Measurements from ENCODE around the gene RANBP17.
A peak's percentile ranks its signal among the peaks of the same experiment; 100 is the strongest.

Gene RANBP17

GRCh38 chr5:171162596-171162995, 300.8 kb downstream of the RANBP17 start:
- ATAC-seq: peak; percentile 88
- TF ChIP-seq SNAI2 (CRISPR knock-in tag; IDR thresholded peaks at IDR 0.05) (no peak), ZFP3 (CRISPR knock-in tag; IDR thresholded peaks at IDR 0.05) (no peak), BACH2 (CRISPR knock-in tag; IDR thresholded peaks at IDR 0.05; ENCODE audit: borderline replicate concordance) (no peak), GLIS3 (CRISPR knock-in tag; IDR thresholded peaks at IDR 0.05) (no peak), TCF4 (CRISPR knock-in tag; IDR thresholded peaks at IDR 0.05; ENCODE audit: borderline replicate concordance) (no peak), ESRRG (CRISPR knock-in tag; IDR thresholded peaks at IDR 0.05) (no peak), ISL1 (CRISPR knock-in tag; IDR thresholded peaks at IDR 0.05) (no peak), RARB (CRISPR knock-in tag; IDR thresholded peaks at IDR 0.05) (no peak), PPARA (CRISPR knock-in tag; IDR thresholded peaks at IDR 0.05; ENCODE audit: borderline replicate concordance) (no peak), ZC3H10 (CRISPR knock-in tag; IDR thresholded peaks at IDR 0.05) (no peak), ZNF8 (CRISPR knock-in tag; IDR thresholded peaks at IDR 0.05) (no peak), TOX (CRISPR knock-in tag; IDR thresholded peaks at IDR 0.05; ENCODE audit: borderline replicate concordance) (no peak), CSDC2 (CRISPR knock-in tag; IDR thresholded peaks at IDR 0.05) (no peak)
- TF ChIP-seq, protein P1, sequence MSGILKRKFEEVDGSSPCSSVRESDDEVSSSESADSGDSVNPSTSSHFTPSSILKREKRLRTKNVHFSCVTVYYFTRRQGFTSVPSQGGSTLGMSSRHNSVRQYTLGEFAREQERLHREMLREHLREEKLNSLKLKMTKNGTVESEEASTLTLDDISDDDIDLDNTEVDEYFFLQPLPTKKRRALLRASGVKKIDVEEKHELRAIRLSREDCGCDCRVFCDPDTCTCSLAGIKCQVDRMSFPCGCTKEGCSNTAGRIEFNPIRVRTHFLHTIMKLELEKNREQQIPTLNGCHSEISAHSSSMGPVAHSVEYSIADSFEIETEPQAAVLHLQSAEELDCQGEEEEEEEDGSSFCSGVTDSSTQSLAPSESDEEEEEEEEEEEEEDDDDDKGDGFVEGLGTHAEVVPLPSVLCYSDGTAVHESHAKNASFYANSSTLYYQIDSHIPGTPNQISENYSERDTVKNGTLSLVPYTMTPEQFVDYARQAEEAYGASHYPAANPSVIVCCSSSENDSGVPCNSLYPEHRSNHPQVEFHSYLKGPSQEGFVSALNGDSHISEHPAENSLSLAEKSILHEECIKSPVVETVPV (CRISPR knock-in tag; IDR thresholded peaks at IDR 0.05): no peak
- TF ChIP-seq, protein P2, sequence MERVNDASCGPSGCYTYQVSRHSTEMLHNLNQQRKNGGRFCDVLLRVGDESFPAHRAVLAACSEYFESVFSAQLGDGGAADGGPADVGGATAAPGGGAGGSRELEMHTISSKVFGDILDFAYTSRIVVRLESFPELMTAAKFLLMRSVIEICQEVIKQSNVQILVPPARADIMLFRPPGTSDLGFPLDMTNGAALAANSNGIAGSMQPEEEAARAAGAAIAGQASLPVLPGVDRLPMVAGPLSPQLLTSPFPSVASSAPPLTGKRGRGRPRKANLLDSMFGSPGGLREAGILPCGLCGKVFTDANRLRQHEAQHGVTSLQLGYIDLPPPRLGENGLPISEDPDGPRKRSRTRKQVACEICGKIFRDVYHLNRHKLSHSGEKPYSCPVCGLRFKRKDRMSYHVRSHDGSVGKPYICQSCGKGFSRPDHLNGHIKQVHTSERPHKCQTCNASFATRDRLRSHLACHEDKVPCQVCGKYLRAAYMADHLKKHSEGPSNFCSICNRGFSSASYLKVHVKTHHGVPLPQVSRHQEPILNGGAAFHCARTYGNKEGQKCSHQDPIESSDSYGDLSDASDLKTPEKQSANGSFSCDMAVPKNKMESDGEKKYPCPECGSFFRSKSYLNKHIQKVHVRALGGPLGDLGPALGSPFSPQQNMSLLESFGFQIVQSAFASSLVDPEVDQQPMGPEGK (CRISPR knock-in tag; IDR thresholded peaks at IDR 0.05; ENCODE audit: borderline replicate concordance): no peak
- TF ChIP-seq, protein P3, sequence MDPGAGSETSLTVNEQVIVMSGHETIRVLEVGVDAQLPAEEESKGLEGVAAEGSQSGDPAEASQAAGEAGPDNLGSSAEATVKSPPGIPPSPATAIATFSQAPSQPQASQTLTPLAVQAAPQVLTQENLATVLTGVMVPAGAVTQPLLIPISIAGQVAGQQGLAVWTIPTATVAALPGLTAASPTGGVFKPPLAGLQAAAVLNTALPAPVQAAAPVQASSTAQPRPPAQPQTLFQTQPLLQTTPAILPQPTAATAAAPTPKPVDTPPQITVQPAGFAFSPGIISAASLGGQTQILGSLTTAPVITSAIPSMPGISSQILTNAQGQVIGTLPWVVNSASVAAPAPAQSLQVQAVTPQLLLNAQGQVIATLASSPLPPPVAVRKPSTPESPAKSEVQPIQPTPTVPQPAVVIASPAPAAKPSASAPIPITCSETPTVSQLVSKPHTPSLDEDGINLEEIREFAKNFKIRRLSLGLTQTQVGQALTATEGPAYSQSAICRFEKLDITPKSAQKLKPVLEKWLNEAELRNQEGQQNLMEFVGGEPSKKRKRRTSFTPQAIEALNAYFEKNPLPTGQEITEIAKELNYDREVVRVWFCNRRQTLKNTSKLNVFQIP (CRISPR knock-in tag; IDR thresholded peaks at IDR 0.05; ENCODE audit: borderline replicate concordance, low read depth): no peak
- TF ChIP-seq, protein P4, sequence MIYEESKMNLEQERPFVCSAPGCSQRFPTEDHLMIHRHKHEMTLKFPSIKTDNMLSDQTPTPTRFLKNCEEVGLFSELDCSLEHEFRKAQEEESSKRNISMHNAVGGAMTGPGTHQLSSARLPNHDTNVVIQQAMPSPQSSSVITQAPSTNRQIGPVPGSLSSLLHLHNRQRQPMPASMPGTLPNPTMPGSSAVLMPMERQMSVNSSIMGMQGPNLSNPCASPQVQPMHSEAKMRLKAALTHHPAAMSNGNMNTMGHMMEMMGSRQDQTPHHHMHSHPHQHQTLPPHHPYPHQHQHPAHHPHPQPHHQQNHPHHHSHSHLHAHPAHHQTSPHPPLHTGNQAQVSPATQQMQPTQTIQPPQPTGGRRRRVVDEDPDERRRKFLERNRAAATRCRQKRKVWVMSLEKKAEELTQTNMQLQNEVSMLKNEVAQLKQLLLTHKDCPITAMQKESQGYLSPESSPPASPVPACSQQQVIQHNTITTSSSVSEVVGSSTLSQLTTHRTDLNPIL (CRISPR knock-in tag; IDR thresholded peaks at IDR 0.05; ENCODE audit: low read depth): no peak

DNA sequence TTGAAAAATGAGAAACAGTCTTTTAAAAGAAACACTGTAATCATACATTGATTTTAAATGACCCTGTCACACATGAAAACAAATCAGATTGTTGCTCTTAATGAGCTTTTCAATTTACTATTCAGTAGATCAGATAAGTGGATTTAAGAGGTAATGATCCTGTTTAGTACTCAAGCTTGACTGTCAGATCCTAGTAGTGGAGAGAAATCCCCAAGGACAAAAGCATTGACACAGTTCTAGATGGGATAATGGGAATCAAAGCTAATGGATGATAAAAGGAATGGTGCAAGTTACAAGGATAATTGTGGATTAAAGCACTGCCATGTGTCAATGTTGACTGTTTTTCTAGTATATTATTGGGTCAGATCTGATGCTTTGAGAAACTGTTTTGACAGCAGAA, 304.9 kb downstream of the RANBP17 start:
- no peak for ATAC-seq
- TF ChIP-seq ZNF565 (CRISPR knock-in tag; conservative IDR thresholded peaks at IDR 0.05; ENCODE audit: low read depth) (no peak), SNAI2 (CRISPR knock-in tag; IDR thresholded peaks at IDR 0.05) (no peak), ZNF70 (CRISPR knock-in tag; IDR thresholded peaks at IDR 0.05) (no peak), ISL1 (CRISPR knock-in tag; IDR thresholded peaks at IDR 0.05) (0 out of 2 replicates have a peak, but pooled peaks have one; percentile 6), TOX (CRISPR knock-in tag; IDR thresholded peaks at IDR 0.05; ENCODE audit: borderline replicate concordance) (no peak), PPARA (CRISPR knock-in tag; IDR thresholded peaks at IDR 0.05; ENCODE audit: borderline replicate concordance) (no peak), TCF4 (CRISPR knock-in tag; IDR thresholded peaks at IDR 0.05; ENCODE audit: borderline replicate concordance) (no peak)
- TF ChIP-seq, protein P5, sequence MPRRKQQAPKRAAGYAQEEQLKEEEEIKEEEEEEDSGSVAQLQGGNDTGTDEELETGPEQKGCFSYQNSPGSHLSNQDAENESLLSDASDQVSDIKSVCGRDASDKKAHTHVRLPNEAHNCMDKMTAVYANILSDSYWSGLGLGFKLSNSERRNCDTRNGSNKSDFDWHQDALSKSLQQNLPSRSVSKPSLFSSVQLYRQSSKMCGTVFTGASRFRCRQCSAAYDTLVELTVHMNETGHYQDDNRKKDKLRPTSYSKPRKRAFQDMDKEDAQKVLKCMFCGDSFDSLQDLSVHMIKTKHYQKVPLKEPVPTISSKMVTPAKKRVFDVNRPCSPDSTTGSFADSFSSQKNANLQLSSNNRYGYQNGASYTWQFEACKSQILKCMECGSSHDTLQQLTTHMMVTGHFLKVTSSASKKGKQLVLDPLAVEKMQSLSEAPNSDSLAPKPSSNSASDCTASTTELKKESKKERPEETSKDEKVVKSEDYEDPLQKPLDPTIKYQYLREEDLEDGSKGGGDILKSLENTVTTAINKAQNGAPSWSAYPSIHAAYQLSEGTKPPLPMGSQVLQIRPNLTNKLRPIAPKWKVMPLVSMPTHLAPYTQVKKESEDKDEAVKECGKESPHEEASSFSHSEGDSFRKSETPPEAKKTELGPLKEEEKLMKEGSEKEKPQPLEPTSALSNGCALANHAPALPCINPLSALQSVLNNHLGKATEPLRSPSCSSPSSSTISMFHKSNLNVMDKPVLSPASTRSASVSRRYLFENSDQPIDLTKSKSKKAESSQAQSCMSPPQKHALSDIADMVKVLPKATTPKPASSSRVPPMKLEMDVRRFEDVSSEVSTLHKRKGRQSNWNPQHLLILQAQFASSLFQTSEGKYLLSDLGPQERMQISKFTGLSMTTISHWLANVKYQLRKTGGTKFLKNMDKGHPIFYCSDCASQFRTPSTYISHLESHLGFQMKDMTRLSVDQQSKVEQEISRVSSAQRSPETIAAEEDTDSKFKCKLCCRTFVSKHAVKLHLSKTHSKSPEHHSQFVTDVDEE (CRISPR knock-in tag; IDR thresholded peaks at IDR 0.05): peak; percentile 59

DNA sequence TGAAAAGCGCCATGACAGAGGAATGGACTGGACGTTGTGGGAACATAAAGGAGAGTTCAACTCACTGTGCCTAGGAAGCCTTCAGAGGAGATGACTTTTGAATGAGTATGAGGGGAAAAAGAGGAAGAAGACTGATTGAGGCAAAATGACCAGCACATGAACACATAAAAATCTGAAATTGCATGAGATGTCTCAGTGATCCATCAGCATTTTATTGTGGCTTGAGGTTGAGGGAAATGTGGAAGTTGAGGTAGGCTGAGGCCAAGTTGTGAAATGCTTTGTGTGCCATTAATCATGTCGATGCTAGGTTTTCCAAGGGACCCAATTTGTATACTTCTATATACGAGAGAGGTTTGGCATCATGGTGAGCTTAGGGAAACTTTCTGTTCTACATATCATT, 306.4 kb downstream of the RANBP17 start:
- no peak for ATAC-seq
- TF ChIP-seq, protein P3 (CRISPR knock-in tag; IDR thresholded peaks at IDR 0.05; ENCODE audit: borderline replicate concordance, low read depth): no peak
- TF ChIP-seq ZFP3 (CRISPR knock-in tag; IDR thresholded peaks at IDR 0.05) (no peak), ARNTL (CRISPR knock-in tag; IDR thresholded peaks at IDR 0.05; ENCODE audit: borderline replicate concordance, low read depth) (no peak), SNAI2 (CRISPR knock-in tag; IDR thresholded peaks at IDR 0.05) (no peak), TCF4 (CRISPR knock-in tag; IDR thresholded peaks at IDR 0.05; ENCODE audit: borderline replicate concordance) (no peak), ZNF565 (CRISPR knock-in tag; conservative IDR thresholded peaks at IDR 0.05; ENCODE audit: low read depth) (no peak), ZNF70 (CRISPR knock-in tag; IDR thresholded peaks at IDR 0.05) (no peak), RARB (CRISPR knock-in tag; IDR thresholded peaks at IDR 0.05) (no peak), OSR1 (CRISPR knock-in tag; IDR thresholded peaks at IDR 0.05) (no peak), ESRRG (CRISPR knock-in tag; IDR thresholded peaks at IDR 0.05) (no peak), BACH2 (CRISPR knock-in tag; IDR thresholded peaks at IDR 0.05; ENCODE audit: borderline replicate concordance) (no peak)
- TF ChIP-seq, protein P2 (CRISPR knock-in tag; IDR thresholded peaks at IDR 0.05; ENCODE audit: borderline replicate concordance): no peak
- TF ChIP-seq, protein P4 (CRISPR knock-in tag; IDR thresholded peaks at IDR 0.05; ENCODE audit: low read depth): no peak

Measured in SK-N-SH treated with all-trans-retinoic acid at 6 μM for 48 hours (cell line).